GM19035 (cell line): ENCODE data around the gene POLR2E.

ENCODE experiments used
- ATAC-seq: cut with Tn5 transposase; IDR thresholded peaks from one replicate; pipeline ENCODE4 v1.9.1; 2021; ENCODE audit not compliant: unreplicated experiment

Gene POLR2E

GRCh38 chr19:1051791-1052190 lies 43.4 kb downstream of the POLR2E start:
- ATAC-seq = no peak

- ATAC-seq = no peak
Measured at GRCh38 chr19:1050989-1051788, 44.0 kb downstream of the POLR2E start.

GRCh38 chr19:1049800-1050199 lies 45.4 kb downstream of the POLR2E start:
- ATAC-seq = no peak

GRCh38 chr19:1049106-1049505 lies 46.1 kb downstream of the POLR2E start:
- no peak for ATAC-seq

GRCh38 chr19:1047696-1048147 lies 47.5 kb downstream of the POLR2E start:
- ATAC-seq = no peak

GRCh38 chr19:1046836-1047695 lies 48.1 kb downstream of the POLR2E start:
- ATAC-seq = no peak

- ATAC-seq = no peak
Measured at GRCh38 chr19:1046117-1046626, 49.0 kb downstream of the POLR2E start.

- no peak for ATAC-seq
Measured at GRCh38 chr19:1045247-1045603, 50.0 kb downstream of the POLR2E start.

GRCh38 chr19:1042689-1043511 lies 52.3 kb downstream of the POLR2E start:
- no peak for ATAC-seq

- ATAC-seq = no peak
Measured at GRCh38 chr19:1041835-1042685, 53.1 kb downstream of the POLR2E start.

GRCh38 chr19:1041272-1041834 lies 53.8 kb downstream of the POLR2E start:
- ATAC-seq = no peak

GRCh38 chr19:1040476-1041271 lies 54.5 kb downstream of the POLR2E start:
- ATAC-seq = no peak

- ATAC-seq = peak; percentile 75
Measured at GRCh38 chr19:1039646-1040475, 55.3 kb downstream of the POLR2E start, which contains the start of gene ABCA7. Gene ABCA7, plus strand, starts transcription at chr19:1040107. Its CDS starts 1,255 bp downstream, at chr19:1041362.

- no peak for ATAC-seq
Measured at GRCh38 chr19:1038978-1039645, 56.1 kb downstream of the POLR2E start.

GRCh38 chr19:1037621-1038064 lies 57.5 kb downstream of the POLR2E start:
- ATAC-seq = no peak
